ENCODE data around the gene GPR139.

- TF ChIP-seq POLR2A (IDR thresholded peaks at IDR 0.05) (no peak), CTCF (IDR thresholded peaks at IDR 0.05) (no peak)
Measured at GRCh38 chr16:20053336-20053735, 20.4 kb downstream of the GPR139 start.

Measured in uterus (tissue), 2 donors.